Measurements from ENCODE around the gene PARD6A.

- no peak for TF ChIP-seq CTCF (conservative IDR thresholded peaks at IDR 0.05)
- TF ChIP-seq ZFX (IDR thresholded peaks at IDR 0.05): no peak
Observed at GRCh38 chr16:67701420-67701819, 40.7 kb downstream of the PARD6A start.

Data from C4-2B (cell line).